GM19455 (cell line): Measurements from ENCODE around the gene PDE6G.

Experiments used
- ATAC-seq: cut with Tn5 transposase; IDR thresholded peaks from one replicate; pipeline ENCODE4 v1.9.1; 2021; ENCODE audit not compliant: unreplicated experiment

The PDE6G gene

DNA sequence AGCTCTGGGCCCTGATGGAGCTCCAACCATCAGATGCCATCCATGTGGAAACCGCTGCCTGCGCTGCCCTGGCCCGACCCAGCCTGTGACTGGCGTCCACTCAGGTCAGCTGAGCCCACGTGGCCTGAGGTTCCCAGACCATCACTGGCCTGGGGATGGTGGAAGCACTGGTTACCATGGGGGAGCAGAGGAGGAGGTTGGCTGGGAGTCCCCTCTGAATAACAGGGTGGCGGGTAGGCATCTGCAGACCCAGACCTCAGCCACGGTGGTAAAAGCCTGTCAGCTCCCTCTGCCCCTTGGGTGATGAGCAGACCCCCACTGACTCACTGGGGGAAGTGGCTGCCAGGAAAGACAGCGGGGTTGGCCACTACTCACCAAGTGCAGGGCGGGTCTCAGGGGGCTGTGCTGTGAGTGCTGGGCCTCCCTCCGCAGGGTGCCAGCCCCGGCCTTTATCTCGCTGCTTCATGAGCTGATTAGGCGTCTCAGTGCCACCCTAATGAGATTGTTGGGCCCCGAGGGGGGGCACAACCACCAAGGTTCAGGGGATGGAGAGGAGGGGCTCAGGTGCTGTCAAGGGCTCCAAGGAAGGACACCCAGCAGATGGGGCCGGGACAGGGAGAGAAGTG lies at the start of gene PDE6G:
Gene PDE6G (minus strand): TSS at position 425 of the 626 bp plus-strand sequence. CDS start 3,237 bp downstream, outside the sequence.
- no peak for ATAC-seq

DNA sequence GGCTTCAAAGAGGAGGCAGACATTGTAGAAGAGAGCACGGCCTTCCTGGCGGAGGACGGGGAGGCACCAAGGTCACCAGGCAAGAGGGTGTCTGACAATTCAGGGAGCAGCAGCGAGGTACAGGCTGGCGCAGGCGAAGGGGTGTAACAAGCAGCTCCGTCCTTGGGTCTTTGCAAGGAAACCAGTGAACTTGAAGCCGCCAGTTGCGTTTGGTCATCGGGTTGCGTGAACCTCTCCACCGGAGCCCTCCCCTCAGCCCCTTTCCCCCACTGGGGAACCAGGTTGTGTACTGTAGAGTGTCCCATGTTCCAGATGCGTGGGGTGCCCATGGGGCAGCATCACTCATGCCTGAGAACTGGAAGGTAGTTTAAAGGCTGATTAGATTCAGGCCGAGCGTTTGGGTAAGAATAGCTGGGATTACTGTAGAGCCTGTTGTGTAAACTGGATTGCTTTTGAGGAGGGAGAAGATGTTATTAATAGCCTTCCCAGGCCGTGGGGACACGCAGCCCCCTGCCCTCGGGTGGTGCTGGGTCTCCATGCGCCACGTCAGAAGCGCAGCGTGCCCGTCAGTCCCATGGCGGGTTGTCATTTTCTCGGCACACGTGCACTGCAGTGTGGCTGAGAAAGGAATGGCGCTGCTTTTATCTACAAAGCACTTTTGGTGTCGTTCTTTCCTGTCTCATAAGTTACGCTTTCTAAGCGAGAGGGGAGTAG lies 49.3 kb upstream of the PDE6G start:
- no peak for ATAC-seq

DNA sequence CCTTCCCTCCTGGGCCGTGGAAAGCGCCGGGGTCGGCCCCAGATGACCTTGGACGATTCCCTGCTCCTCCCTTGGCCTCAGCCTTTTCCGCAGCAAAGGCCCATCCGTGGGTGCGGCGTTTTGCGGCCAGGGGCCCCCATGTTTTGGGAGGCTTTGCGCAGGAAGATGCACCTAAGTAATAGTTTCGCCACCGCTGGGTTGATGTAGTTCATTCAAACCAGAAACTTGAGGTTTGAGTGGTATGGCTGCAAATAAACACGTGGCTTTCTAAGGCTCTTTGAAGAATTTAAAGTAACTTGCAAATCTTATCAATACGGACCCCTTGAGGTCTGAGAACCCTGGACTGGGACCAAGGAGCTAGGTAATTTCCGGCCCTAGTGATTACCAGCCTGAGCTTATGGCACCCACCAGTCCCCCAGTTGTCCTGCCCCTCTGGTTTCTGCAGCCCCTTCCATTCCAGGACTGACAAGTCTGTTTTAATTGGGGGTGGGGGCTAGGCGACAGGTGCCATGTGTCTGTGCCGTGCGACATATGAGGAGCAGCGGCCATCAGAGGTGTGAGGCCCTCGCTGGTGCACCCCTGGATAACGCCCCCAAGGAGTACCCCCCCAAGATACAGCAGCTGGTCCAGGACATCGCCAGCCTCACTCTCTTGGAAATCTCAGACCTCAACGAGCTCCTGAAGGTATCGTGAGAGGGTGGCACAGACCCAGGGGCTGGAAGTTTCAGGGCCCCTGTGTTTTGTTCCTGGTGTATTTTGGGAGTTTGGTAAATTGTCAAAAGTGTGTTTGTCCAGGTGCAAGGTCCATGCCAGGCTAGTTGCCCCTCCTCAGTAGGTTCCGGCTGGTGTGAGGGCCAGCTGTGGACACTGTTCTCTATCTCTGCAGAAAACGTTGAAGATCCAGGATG lies 47.7 kb upstream of the PDE6G start:
- ATAC-seq = no peak

DNA sequence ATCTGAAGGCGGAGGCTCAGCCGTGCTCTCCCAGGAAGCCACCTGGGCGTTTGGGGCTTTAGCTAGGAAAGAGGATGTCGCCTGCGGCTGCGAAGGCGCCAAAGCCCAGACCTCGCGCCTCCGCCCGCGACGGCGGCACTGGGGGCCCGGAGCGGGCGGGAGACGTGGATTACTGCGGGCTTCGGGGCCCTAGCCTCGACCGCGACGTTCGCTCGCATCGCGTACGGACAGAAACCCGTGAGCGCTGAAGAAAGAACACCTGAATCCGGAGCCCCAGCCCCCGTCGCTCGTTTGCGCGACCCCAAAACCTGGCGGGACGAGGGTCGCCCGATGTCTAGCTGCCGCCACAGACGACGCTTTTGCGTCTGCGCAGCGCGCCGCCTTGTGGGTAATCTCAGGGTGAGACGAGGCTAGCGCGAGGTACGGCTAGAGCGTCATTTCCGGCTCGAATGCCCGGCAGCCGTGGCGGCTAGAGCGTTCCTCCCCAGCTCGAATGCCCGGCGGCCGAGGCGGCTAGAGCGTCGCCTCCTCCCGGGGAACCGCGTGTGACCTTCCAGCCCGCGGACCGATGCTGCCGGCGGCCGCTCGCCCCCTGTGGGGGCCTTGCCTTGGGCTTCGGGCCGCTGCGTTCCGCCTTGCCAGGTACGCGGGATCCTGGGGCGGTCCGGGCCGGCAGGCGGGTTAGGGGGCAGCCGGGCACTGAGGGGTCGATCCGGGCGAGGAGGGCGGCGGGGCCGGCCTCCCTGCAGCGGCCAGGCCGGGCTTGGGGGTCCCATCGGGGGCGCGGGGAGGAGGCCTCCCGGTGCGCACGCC lies 46.8 kb upstream of the PDE6G start, which contains the start of gene MRPL12:
Gene MRPL12 (plus strand): TSS at position 434 of the 813 bp plus-strand sequence. CDS start 135 bp downstream, at position 569.
- ATAC-seq = peak; percentile 77

DNA sequence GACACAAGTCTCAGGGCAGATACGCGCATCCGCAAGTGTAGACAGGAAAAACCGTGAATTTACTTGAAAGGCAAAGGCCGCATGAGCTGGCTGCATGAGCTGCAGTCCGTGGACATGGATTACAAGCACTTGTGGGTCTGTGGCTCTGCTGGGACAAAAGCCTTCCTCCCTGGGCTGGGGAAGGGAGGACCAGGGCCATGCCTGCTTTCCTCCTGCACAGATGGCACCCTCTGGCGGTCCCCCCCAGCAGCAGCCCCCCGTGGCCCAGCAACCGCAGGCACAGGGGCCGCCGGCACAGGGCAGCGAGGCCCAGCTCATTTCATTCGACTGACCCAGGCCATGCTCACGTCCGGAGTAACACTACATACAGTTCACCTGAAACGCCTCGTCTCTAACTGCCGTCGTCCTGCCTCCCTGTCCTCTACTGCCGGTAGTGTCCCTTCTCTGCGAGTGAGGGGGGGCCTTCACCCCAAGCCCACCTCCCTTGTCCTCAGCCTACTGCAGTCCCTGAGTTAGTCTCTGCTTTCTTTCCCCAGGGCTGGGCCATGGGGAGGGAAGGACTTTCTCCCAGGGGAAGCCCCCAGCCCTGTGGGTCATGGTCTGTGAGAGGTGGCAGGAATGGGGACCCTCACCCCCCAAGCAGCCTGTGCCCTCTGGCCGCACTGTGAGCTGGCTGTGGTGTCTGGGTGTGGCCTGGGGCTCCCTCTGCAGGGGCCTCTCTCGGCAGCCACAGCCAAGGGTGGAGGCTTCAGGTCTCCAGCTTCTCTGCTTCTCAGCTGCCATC lies 45.1 kb upstream of the PDE6G start:
- no peak for ATAC-seq

DNA sequence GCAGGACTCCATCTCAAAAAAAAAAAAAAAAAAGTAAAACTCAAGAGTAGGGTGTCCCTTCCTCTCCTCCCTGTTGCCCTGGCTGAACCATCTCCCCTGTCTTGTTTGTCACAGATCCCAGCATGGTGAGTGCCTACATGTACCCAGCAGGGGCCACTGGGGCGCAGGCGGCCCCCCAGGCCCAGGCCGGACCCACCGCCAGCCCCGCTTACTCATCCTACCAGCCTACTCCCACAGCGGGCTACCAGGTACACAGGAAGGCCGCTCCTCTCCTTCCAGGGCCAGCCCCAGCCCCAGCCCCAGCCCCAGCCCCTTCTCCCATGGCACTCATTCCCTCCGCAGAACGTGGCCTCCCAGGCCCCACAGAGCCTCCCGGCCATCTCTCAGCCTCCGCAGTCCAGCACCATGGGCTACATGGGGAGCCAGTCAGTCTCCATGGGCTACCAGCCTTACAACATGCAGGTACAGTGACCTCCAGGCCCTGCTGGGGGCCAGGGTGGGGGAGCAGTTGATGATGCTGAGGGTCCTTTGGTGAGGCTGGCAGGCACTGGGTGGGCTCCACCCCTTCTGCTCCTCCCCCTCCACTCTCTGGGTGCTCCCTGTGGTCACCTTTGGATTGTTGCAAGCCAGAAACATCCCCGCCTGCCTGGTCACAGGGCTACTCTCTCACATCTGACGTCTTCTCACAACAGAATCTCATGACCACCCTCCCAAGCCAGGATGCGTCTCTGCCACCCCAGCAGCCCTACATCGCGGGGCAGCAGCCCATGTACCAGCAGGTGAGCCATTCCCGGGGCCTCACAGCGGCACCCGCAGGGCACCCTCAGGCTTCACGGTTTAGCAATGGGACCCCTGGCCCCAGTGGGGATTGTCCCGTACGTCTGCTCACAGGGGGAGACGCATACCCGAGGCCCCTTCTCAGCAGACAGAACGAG lies 44.3 kb upstream of the PDE6G start:
- ATAC-seq = no peak

DNA sequence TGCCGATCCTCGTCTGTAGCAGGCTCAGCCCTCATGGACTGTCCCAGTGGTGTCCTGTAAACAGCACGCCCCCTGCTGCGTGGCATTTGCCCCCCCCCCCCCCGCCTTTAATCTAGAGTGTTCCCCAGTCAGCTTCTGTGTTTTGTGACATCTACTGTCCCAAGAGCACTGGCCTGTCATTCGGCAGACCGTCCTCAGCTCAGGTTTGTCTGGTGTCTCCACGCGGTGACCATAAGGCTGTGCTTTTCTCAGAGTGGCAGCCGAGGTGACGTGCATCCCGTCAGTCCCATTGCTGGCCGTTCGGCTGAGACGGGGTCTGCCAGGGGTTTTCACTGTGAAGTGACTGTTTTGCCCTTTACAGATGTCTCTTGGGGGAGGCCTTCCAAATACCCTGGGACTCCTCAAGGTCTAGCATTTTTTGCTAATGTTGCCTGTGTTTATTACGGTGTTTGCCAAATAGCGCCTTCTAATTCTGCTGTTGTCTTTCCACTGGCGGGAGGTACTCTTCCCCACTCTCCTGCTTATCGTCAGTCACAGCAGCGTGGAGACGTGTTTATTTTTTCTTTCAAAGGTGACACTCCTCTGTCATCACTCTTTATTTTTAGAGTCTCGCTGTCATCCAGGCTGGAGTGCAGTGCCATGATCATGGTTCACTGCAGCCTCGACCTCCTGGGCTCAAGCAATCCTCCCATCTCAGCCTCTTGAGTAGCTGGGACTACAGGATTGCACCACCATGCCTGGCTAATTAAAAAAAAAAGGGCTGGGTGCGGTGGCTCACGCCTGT lies 41.1 kb upstream of the PDE6G start:
- ATAC-seq = no peak

DNA sequence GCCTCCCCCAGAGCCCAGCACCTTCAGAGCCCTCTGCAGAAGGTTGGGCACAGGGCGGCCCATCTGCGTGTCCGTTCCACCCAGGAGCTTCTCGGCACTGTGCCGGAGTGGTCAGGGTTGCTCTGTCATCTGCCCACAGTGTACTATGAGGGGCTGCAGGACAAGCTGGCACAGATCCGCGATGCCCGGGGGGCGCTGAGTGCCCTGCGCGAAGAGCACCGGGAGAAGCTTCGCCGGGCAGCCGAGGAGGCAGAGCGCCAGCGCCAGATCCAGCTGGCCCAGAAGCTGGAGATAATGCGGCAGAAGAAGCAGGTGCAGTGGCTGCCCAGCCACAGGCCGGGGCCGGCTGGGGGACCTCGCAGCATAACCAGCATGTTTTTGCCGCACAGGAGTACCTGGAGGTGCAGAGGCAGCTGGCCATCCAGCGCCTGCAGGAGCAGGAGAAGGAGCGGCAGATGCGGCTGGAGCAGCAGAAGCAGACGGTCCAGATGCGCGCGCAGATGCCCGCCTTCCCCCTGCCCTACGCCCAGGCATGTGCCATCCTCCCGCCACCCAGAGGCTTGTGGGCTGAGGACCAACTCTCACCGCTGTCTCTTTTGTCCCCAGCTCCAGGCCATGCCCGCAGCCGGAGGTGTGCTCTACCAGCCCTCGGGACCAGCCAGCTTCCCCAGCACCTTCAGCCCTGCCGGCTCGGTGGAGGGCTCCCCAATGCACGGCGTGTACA lies 40.0 kb upstream of the PDE6G start:
- ATAC-seq = no peak

DNA sequence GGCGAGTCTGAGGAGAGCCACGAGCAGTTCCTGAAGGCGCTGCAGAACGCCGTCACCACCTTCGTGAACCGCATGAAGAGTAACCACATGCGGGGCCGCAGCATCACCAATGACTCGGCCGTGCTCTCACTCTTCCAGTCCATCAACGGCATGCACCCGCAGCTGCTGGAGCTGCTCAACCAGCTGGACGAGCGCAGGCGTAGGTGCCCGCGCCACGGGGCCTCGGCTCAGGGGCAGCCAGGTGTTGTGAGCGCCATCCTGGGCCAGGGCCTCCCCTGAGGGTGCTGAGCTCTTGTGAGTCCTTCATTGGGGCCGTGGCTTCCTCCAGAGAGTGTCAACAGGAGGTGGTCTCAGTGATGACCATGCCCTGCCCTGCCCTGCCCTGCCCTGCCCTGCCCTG lies 39.5 kb upstream of the PDE6G start:
- no peak for ATAC-seq

DNA sequence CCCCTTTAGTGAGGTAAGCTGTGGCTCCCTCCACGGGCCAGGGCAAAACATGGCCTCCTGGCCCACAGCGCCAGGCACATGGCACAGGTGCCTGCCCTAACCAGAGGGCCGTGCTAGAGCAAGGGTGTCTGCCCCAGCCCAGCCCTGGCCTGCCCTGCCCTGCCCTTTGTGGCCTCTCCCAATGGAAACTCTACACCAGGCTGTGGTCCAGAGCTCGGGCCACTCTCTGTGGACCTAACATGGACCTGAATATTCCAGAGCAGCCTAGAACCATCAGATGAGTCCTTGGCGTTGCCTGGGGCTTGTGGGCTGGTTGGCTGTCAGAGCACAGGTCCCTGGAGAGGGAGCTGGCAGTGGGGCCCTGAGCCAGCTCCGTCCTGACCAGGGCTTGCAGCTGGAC lies 38.9 kb upstream of the PDE6G start:
- no peak for ATAC-seq

DNA sequence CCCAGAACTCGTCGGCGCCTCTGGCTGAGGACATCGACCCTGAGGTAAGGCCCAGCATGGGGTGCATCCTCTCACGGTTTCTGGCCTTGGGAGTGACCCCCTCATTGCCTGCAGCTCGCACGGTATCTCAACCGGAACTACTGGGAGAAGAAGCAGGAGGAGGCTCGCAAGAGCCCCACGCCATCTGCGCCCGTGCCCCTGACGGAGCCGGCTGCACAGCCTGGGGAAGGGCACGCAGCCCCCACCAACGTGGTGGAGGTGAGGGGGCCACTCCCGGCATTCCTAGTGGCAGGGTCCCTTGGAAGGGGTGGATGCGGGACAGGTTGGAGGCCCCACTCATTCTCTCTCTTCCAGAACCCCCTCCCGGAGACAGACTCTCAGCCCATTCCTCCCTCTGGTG lies 38.5 kb upstream of the PDE6G start:
- ATAC-seq = no peak

DNA sequence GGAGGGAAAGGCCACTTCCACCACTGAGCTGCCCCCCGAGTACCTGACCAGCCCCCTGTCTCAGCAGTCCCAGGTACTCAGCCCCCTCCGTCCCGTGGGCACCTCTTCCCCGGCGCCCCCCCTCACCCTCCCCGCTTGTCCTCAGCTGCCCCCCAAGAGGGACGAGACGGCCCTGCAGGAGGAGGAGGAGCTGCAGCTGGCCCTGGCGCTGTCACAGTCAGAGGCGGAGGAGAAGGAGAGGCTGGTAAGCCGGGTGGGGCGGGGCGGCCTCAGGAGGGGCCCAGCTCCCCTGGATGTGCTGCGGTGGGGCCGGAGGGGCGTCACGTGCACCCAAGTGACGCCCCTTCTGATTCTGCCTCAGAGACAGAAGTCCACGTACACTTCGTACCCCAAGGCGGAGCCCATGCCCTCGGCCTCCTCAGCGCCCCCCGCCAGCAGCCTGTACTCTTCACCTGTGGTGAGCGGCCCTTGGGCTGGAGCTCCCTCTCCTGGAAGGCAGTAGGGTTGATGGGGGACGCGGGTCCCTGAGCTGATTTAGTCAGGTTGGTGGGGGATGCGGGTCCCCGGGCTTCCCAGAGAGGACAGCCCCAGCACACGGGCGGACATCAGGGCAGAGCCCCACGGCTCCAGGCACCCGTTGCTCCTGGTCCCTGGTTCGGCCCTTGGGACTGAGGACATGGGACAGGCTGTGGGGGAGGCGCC lies 37.3 kb upstream of the PDE6G start:
- no peak for ATAC-seq

DNA sequence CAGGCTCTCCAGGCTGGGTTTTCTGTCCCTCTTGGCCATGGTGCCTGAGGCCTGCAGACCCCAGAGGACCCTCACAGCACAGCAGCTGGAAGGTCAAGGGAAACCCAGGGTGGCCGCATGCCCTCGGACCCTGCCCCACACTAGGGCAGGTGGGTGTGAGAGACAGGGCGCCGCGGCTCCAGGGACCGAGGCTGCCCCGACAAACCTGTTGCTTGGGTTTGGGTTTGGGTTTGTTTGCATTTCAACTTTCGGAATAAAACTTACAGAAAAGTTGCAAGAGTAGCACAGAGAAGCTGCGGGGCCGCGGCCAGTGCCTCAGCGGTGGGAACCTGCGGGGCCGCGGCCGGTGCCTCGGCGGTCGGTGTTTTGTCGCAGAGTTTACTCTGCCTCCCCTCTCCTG lies 35.3 kb upstream of the PDE6G start:
- ATAC-seq = no peak

DNA sequence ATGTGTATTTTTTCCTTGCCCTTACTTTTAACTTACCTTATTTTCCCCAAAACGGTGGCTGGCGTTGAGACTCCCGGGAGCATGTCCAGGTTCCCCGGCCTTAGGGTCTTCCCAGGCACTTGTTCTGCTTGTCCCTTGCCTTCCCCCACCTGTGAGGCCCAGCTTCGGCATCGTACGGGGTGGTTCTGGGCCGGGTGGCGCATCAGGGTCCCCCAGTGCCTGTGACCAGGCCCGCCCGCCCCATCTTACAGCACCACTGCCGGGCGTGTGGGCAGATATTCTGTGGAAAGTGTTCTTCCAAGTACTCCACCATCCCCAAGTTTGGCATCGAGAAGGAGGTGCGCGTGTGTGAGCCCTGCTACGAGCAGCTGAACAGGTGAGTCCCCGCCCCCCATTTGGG lies 34.9 kb upstream of the PDE6G start:
- ATAC-seq = no peak

DNA sequence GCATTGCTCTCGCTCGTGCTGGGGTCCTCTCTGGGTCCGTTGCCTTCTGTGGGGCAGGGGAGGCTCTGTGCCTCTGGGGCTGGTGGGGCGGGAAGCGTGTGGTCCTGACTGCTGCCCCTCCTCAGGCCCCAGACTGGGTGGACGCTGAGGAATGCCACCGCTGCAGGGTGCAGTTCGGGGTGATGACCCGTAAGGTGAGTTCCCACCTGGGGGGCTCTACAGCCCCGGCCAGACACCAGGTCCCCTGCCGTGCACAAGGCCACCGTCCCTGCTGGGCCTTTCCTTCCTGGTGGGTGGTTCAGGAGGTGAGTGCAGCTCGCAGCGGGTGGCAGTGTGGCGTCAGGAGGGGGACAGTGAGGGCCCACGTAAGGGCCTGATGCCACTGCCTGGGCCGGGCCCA lies 34.2 kb upstream of the PDE6G start:
- ATAC-seq = no peak

DNA sequence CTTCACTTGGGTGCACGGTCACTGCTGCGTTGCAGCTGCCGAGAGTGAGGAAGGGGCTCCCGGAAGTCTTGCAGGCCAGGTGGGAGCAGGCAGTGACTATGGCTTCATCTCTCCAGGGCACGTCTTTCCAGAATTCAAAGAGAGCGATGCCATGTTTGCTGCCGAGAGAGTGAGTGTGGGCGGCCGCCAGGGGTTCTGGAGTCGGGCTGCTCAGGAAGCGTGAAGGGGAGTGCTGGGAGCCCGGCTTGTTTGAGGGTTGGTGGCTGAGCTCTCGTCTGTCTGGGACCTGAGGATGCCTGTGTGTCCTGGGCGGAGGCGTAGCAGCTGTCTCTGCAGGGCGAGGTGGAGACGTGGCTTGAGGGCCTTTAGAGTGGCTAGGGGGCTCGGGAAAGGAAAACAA lies 33.7 kb upstream of the PDE6G start:
- ATAC-seq = no peak

DNA sequence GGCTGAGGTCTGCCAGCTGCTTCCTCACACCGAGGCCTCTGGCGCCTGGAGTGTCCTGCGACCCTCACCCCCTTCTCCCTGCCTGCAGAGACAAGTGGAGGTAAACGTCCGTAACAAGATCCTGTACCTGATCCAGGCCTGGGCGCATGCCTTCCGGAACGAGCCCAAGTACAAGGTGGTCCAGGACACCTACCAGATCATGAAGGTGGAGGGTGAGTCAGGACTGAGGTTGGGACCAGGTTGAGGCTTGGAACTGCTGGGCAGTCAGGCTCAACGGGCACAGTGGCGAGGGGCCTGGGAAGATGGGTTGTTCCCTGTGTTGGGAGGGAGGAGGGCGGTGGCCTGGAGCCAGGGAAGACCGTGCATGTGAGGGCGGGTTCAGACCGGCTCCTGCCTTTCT lies 32.3 kb upstream of the PDE6G start:
- no peak for ATAC-seq
